Bronchial epithelial cell (primary cell): ENCODE data around the gene AKAP8. TPM values are rescaled to one million over a fixed set of nuclear protein-coding genes. Genes with fewer than 3 reads are reported as not detected.

ENCODE experiments used
- DNase-seq: peaks from one replicate; pipeline ENCODE4 v3.0.0-alpha.2; 2010; ENCODE audit warnings: low read depth
- FAIRE-seq: peaks from 2 replicates; lab custom pipeline; 2011; peaks lifted over from hg19 to GRCh38; lab: Jason Lieb, UNC
- H3K27me3 ChIP-seq: 2 replicates; pipeline ENCODE4 v1.5.1; 2011; ENCODE audit warnings: low read length; ENCODE audit not compliant: control insufficient read depth, insufficient read depth
- H3K36me3 ChIP-seq: 2 replicates; pipeline ENCODE4 v1.5.1; 2011; ENCODE audit warnings: low read length; ENCODE audit not compliant: control insufficient read depth, insufficient read depth
- H3K4me3 ChIP-seq: 2 replicates; pipeline ENCODE4 v1.5.1; 2011; ENCODE audit warnings: mild to moderate bottlenecking, low read depth, low read length, control low read depth
- total RNA-seq: library from RNA; depleted of rRNA; stranded (reverse); fragments of >200 nt; gene quantifications from 2 replicates; pipeline ENCODE4 v1.2.1, GENCODE V29; 2014
- TF ChIP-seq, protein P1 (sequence below): IDR thresholded peaks from 2 replicates; pipeline ENCODE4 v1.5.1; 2011; ENCODE audit warnings: mild to moderate bottlenecking, moderate library complexity, low read length, control low read depth, inconsistent platforms; ENCODE audit not compliant: insufficient read depth, severe bottlenecking

Gene AKAP8
- total RNA-seq, 1 donor from 2014 or later, result 16.8 TPM

DNA sequence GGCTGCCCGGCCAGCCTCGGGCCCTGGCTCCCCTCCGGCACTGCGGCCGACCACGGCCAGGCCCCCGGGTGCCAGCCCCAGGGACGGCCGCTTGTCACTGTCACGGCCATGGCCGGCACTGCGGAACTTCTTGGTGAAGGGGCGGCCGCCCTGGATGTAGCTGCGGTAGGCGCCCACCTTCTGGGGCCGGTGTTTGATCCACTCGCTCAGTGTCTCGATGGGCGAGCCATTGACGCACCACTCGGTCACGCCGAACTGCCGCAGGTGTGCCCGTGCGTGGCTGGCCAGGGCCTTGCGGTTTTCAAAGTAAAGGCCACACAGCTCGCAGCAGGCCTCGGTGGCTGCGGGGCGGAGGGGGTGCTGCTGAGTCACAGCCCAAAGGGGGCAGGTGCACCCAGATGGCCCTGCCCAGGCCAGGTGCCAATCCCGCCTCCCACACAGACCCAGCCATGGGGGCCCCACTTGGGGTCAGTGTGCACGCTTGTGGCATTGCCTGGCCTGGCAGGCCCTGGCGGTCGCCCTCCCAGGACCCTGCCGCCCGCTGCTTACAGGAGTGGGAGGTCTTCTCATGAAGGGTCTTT lies 45.2 kb upstream of the AKAP8 start:
- DNase-seq (no peak), FAIRE-seq (no peak)
- H3K27me3 ChIP-seq, result no peaks in the 10 kb centered on the region
- H3K36me3 ChIP-seq, result peaks cover 35% of the 10 kb centered on the region
- H3K4me3 ChIP-seq, result no peak overlapping the region
- TF ChIP-seq, protein P1, sequence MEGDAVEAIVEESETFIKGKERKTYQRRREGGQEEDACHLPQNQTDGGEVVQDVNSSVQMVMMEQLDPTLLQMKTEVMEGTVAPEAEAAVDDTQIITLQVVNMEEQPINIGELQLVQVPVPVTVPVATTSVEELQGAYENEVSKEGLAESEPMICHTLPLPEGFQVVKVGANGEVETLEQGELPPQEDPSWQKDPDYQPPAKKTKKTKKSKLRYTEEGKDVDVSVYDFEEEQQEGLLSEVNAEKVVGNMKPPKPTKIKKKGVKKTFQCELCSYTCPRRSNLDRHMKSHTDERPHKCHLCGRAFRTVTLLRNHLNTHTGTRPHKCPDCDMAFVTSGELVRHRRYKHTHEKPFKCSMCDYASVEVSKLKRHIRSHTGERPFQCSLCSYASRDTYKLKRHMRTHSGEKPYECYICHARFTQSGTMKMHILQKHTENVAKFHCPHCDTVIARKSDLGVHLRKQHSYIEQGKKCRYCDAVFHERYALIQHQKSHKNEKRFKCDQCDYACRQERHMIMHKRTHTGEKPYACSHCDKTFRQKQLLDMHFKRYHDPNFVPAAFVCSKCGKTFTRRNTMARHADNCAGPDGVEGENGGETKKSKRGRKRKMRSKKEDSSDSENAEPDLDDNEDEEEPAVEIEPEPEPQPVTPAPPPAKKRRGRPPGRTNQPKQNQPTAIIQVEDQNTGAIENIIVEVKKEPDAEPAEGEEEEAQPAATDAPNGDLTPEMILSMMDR, result no peak

DNA sequence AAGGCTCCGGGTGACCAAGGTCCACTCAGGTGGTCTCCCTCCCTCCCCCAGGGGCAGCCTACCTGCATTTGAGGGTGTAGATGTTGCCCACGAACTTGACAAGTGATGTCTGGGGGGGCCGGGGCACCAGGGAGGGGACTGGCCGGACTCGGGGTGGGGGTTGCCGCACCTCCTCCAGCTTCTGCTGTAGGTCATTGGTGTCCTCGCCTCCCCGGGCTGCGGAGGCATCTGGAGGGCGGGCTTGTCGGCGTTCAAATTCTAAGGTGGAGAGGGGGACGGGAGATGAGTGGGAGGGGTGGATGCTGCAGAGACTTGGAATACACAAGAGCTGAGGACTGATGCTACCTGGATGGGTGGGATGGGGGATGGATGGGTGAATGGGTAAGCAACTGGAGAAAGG lies 44.5 kb upstream of the AKAP8 start:
- FAIRE-seq (no peak), DNase-seq (no peak)
- H3K4me3 ChIP-seq, result no peak overlapping the region
- no peaks in the 10 kb centered on the region for H3K27me3 ChIP-seq
- TF ChIP-seq, protein P1, result no peak
- peaks cover 31% of the 10 kb centered on the region for H3K36me3 ChIP-seq

DNA sequence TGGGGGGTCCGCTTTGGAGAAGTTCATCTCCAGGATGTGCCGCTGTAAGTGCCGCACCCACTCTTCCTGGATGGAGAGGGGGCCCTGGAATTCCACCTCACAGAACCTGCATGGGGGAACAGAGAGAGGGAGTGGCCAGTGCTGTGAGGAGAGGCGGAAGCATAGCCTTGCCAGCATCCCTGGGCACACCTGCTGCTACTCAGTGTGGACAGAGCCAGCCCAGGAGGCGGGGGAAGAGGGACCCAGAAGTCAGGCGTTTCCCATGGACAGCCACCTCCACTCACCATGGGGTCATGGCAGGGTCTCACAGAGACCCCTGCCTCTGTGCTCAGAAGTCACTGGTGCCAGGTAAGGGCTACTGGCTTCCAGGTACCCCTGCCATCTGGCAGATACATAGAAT lies 43.5 kb upstream of the AKAP8 start:
- DNase-seq, result no peak
- H3K4me3 ChIP-seq, result no peak overlapping the region
- peaks cover 29% of the 10 kb centered on the region for H3K36me3 ChIP-seq
- H3K27me3 ChIP-seq, result no peaks in the 10 kb centered on the region
- no peak for FAIRE-seq
- TF ChIP-seq, protein P1, result no peak

DNA sequence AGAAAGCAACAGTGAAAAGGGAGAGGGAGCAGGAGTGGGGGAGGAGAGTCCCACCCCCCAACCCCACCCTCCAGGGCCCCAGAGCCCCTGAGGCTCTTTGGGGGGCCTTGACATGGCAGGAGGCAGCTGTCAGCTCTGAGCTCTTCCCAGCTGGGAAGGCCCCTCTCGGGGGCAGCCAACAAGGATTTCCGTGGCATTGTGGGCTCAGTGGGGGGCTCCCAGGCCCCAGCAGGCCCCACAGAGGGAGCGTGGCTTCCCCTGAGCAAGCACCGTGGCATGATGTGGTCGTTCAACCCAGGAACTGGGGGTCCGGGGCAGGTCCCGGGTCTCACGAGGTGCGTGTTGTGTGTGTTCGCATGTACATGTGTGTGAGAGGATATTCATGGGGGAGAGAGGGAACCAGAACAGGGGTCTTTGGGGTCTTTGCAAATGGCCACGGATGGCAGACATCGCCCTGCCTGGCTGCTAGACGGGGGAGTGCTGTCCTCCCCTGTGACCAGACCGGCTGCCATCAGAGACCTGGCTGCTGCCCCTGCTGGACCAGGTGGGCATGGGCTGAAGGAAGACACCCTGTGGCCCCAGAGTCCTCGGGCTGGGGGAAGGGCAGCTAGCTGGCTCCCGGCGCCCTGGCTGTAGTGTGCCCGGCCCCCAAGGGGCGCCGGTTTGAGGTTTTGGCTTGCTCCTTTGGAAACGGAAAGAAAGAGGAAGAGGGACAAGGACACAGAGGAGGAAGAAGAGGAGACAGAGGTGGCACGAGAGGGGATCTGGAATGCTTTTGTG lies 42.9 kb upstream of the AKAP8 start:
- peaks cover 27% of the 10 kb centered on the region for H3K36me3 ChIP-seq
- no peak overlapping the region for H3K4me3 ChIP-seq
- FAIRE-seq (no peak), DNase-seq (no peak)
- TF ChIP-seq, protein P1, result no peak
- no peaks in the 10 kb centered on the region for H3K27me3 ChIP-seq

DNA sequence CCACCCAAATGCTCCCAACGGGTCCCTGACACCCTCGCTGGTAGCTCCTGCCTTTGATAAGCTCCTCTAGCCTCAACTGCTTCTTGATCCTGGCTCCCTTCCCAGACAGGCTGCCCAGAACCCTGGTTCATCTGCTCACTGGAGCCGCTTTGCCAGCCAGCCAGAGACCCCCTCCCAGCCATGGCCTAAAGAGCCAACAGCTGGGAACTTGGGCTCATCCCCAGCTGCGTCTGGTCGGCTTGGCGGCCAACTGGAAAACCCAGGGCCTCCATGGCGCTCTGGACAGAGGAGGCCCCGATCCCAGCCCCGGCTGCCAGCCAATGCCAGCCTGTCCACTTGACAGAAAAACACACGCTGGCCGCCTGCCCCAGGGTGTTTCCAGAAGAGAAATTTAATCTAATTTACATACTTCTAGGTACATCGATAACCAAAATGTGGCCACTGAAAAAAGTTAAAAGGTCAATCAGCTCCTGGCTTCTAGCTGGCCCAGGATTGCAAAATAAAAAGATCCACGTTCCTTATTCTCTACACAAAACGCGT lies 42.2 kb upstream of the AKAP8 start:
- no peak overlapping the region for H3K4me3 ChIP-seq
- DNase-seq, result no peak
- no peak for FAIRE-seq
- H3K36me3 ChIP-seq, result peaks cover 24% of the 10 kb centered on the region
- no peaks in the 10 kb centered on the region for H3K27me3 ChIP-seq
- TF ChIP-seq, protein P1, result no peak
